Peyer's patch (tissue), 4 donors: Measurements from ENCODE around the gene MICAL3.

Source experiments
- POLR2A ChIP-seq, 2 donors: fragments of 450-650 bp; IDR thresholded peaks; one replicate each; pipeline ENCODE4 v1.5.1; 2017; ENCODE audit warnings: antibody characterized with exemption in 2 of 2, mild to moderate bottlenecking in 2 of 2, moderate library complexity in 2 of 2
- TF ChIP-seq, protein P1 (sequence below), 6 experiments: fragments of 450-650 bp in 4 of 6; fragments of 200-600 bp in 2 of 6; sonication (generic) in 1 of 6; IDR thresholded peaks; one replicate each; pipeline ENCODE4 v1.5.1; 2017 to 2019; ENCODE audit warnings: antibody characterized with exemption in 6 of 6, mild to moderate bottlenecking in 3 of 6, moderate library complexity in 1 of 6

GRCh38 chr22:18055619-18056160 is 31.3 kb upstream of the MICAL3 start:
- TF ChIP-seq POLR2A (IDR thresholded peaks at IDR 0.05): no peak
- TF ChIP-seq, protein P1, sequence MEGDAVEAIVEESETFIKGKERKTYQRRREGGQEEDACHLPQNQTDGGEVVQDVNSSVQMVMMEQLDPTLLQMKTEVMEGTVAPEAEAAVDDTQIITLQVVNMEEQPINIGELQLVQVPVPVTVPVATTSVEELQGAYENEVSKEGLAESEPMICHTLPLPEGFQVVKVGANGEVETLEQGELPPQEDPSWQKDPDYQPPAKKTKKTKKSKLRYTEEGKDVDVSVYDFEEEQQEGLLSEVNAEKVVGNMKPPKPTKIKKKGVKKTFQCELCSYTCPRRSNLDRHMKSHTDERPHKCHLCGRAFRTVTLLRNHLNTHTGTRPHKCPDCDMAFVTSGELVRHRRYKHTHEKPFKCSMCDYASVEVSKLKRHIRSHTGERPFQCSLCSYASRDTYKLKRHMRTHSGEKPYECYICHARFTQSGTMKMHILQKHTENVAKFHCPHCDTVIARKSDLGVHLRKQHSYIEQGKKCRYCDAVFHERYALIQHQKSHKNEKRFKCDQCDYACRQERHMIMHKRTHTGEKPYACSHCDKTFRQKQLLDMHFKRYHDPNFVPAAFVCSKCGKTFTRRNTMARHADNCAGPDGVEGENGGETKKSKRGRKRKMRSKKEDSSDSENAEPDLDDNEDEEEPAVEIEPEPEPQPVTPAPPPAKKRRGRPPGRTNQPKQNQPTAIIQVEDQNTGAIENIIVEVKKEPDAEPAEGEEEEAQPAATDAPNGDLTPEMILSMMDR (IDR thresholded peaks at IDR 0.05): no peak
